Vagina (tissue), 2 donors: ENCODE data around the gene ADAP1. TPM values are rescaled to one million over a fixed set of nuclear protein-coding genes. Genes with fewer than 3 reads are reported as not detected.

Source experiments
- DNase-seq, 2 donors: peaks; one replicate each; pipeline ENCODE4 v3.0.0-alpha.2; 2017; ENCODE audit errors: extremely low spot score in 2 of 2
- H3K27ac ChIP-seq: fragments of 200-600 bp; sonication (generic); one replicate; pipeline ENCODE4 v1.5.1; 2019
- H3K27me3 ChIP-seq: fragments of 200-600 bp; sonication (generic); one replicate; pipeline ENCODE4 v1.5.1; 2019
- H3K36me3 ChIP-seq, 2 donors: fragments of 200-600 bp; sonication (generic); one replicate each; pipeline ENCODE4 v1.5.1; 2017 to 2019
- H3K4me1 ChIP-seq: fragments of 200-600 bp; sonication (generic); one replicate; pipeline ENCODE4 v1.5.1; 2019
- H3K4me3 ChIP-seq, 2 donors: fragments of 200-600 bp; sonication (generic); 1 replicate in 1 of 2; 2 replicates in 1 of 2; pipeline ENCODE4 v1.5.1; 2016 to 2019
- H3K9me3 ChIP-seq: fragments of 200-600 bp; sonication (generic); one replicate; pipeline ENCODE4 v1.5.1; 2019
- CTCF ChIP-seq, 3 experiments: fragments of 450-650 bp in 2 of 3; fragments of 200-600 bp in 1 of 3; sonication (generic) in 1 of 3; IDR thresholded peaks; one replicate each; pipeline ENCODE4 v1.5.1; 2017 to 2019; ENCODE audit warnings: antibody characterized with exemption in 3 of 3, mild to moderate bottlenecking in 2 of 3, moderate library complexity in 2 of 3
- POLR2A ChIP-seq, 2 donors: fragments of 450-650 bp; IDR thresholded peaks; one replicate each; pipeline ENCODE4 v1.6.1; 2017; ENCODE audit warnings: antibody characterized with exemption in 2 of 2, mild to moderate bottlenecking in 2 of 2, moderate library complexity in 2 of 2
- POLR2AphosphoS5 ChIP-seq, 2 donors: sonication (generic); formaldehyde crosslinking; IDR thresholded peaks; one replicate each; pipeline ENCODE4 v1.9.0; 2017; ENCODE audit warnings: antibody characterized with exemption in 2 of 2, mild to moderate bottlenecking in 2 of 2, low read depth in 1 of 2; ENCODE audit not compliant: insufficient read depth in 1 of 2
- intact Hi-C: fragments of 100-400 bp; cut with DNase I; formaldehyde crosslinking; loops from one replicate; pipeline ENCODE4 v1.15.1; 2023
- total RNA-seq: library from RNA; depleted of rRNA; stranded (reverse); fragments of >200 nt; gene quantifications from one replicate; pipeline ENCODE4 v1.2.3, GENCODE V29; 2016

The ADAP1 gene
- total RNA-seq, 1 donor from 2014 or later = 4.2 TPM

GRCh38 chr7:887488-887820 lies 67.0 kb downstream of the ADAP1 start:
- TF ChIP-seq CTCF (IDR thresholded peaks at IDR 0.05) (no peak), POLR2AphosphoS5 (IDR thresholded peaks at IDR 0.05; ENCODE audit: insufficient read depth in 1 of 2, low read depth in 1 of 2) (no peak), POLR2A (IDR thresholded peaks at IDR 0.05) (no peak)
- no peak for DNase-seq
- H3K27me3 ChIP-seq = no peaks in the 10 kb centered on the region
- H3K36me3 ChIP-seq = peaks cover 0 to 47% of the 10 kb centered on the region in 2 donors
- peaks cover 36% of the 10 kb centered on the region for H3K4me1 ChIP-seq
- no peaks in the 10 kb centered on the region for H3K9me3 ChIP-seq
- no peak overlapping the region for H3K27ac ChIP-seq
- intact Hi-C loops = no loop called here
- H3K4me3 ChIP-seq = no peak overlapping the region

GRCh38 chr7:886626-887487 lies 67.6 kb downstream of the ADAP1 start:
- no peak for DNase-seq
- H3K27ac ChIP-seq = no peak overlapping the region
- peaks cover 0 to 41% of the 10 kb centered on the region in 2 donors for H3K36me3 ChIP-seq
- TF ChIP-seq POLR2A (IDR thresholded peaks at IDR 0.05) (no peak), POLR2AphosphoS5 (IDR thresholded peaks at IDR 0.05; ENCODE audit: insufficient read depth in 1 of 2, low read depth in 1 of 2) (no peak), CTCF (IDR thresholded peaks at IDR 0.05) (no peak)
- H3K9me3 ChIP-seq = no peaks in the 10 kb centered on the region
- H3K4me3 ChIP-seq = no peak overlapping the region
- H3K27me3 ChIP-seq = no peaks in the 10 kb centered on the region
- H3K4me1 ChIP-seq = peaks cover 42% of the 10 kb centered on the region
- intact Hi-C loops = no loop called here

- no peaks in the 10 kb centered on the region for H3K9me3 ChIP-seq
- no peak for TF ChIP-seq CTCF (IDR thresholded peaks at IDR 0.05)
- TF ChIP-seq POLR2A (IDR thresholded peaks at IDR 0.05) = no peak
- no peak for TF ChIP-seq POLR2AphosphoS5 (IDR thresholded peaks at IDR 0.05; ENCODE audit: insufficient read depth in 1 of 2, low read depth in 1 of 2)
- no peak for DNase-seq
- no peaks in the 10 kb centered on the region for H3K27me3 ChIP-seq
- H3K4me1 ChIP-seq = peaks cover 42% of the 10 kb centered on the region
- intact Hi-C loops = no loop called here
- H3K27ac ChIP-seq = no peak overlapping the region
- H3K36me3 ChIP-seq = peaks cover 0 to 33% of the 10 kb centered on the region in 2 donors
- no peak overlapping the region for H3K4me3 ChIP-seq
Observed at GRCh38 chr7:885893-886625, 68.4 kb downstream of the ADAP1 start.

- Histone ChIP-seq H3K4me1 (peaks cover 42% of the 10 kb centered on the region), H3K27me3 (no peaks in the 10 kb centered on the region), H3K27ac (no peak overlapping the region), H3K9me3 (no peaks in the 10 kb centered on the region), H3K4me3 (no peak overlapping the region), H3K36me3 (peaks cover 0 to 26% of the 10 kb centered on the region in 2 donors)
- no peak for DNase-seq
- TF ChIP-seq POLR2AphosphoS5 (IDR thresholded peaks at IDR 0.05; ENCODE audit: insufficient read depth in 1 of 2, low read depth in 1 of 2) = no peak
- no peak for TF ChIP-seq POLR2A (IDR thresholded peaks at IDR 0.05)
- TF ChIP-seq CTCF (IDR thresholded peaks at IDR 0.05) = no peak
- intact Hi-C loops = no loop called here
Observed at GRCh38 chr7:885261-885892, 69.1 kb downstream of the ADAP1 start.
